NCI-H2227 treated with DMSO at 0.1 percent for 48 hours (cell line): ENCODE data around the gene MFAP2.
"Not testable (repeated sequence)": the region's sequence is repeated elsewhere in the genome, so short reads cannot be mapped to it uniquely, and the experiment has no call there.

Experiments used
- DNase-seq: peaks from one replicate; lab custom pipeline; 2025; lab: John Stamatoyannopoulos, UW

MFAP2 gene

GRCh38 chr1:16961297-16962133 lies 18.9 kb downstream of the MFAP2 start:
- no peak for DNase-seq

DNA sequence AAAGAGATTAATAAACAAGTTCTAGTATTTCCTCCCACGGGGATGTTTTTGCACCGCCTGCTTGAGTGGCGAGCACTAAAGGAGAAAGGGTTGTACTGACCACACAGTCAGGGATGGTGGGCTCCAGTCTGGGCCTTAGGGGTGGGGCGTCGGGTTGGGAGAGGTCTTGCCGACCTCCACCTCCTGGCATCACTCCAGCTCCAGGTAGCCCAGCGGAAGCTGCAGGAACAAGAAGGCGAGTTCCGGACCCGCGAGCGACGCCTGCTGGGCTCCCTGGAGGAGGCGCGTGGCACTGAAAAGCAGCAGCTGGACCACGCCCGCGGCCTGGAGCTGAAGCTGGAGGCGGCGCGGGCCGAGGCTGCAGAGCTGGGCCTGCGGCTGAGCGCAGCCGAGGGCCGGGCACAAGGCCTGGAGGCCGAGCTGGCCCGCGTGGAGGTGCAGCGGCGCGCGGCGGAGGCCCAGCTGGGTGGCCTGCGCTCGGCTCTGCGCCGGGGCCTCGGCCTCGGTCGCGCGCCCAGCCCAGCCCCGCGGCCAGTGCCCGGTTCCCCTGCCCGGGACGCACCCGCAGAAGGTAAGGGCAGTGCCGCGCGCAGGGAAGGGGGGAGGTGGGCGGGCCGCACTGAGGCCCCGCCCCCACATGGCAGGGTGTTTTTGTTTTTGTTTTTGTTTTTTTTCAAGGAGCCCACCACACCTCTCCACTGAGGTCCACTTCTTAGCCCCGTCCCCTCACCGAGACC lies 19.7 kb downstream of the MFAP2 start:
- peak; percentile 57 for DNase-seq

GRCh38 chr1:16958475-16958874 lies 21.9 kb downstream of the MFAP2 start:
- DNase-seq: no peak

DNA sequence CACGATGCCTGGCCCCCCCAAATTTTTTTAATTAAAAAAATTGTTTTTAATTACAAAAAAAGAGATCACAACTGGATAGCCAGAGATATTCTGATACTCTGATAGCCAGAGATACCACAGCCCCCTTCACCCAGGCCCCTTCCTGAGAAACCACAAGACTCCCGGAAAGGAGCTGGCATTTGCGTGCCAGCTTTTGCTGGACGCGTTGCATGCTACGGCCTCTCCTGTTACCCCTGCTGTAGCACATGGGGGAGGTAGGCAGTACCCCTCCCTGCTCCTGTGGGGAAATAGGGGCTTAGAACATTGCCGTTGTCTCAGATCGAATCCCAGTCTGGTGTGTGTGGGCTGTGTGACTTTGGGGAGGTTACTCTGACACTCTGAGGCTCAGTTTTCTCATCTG lies 22.7 kb downstream of the MFAP2 start:
- no peak for DNase-seq

GRCh38 chr1:16956775-16957174 lies 23.6 kb downstream of the MFAP2 start:
- no peak for DNase-seq

GRCh38 chr1:16955186-16955585 lies 25.2 kb downstream of the MFAP2 start:
- DNase-seq: no peak

- no peak for DNase-seq
Observed at GRCh38 chr1:16954579-16954978, 25.8 kb downstream of the MFAP2 start.

- DNase-seq: not testable (repeated sequence)
Observed at GRCh38 chr1:16952376-16952775, 28.0 kb downstream of the MFAP2 start.

GRCh38 chr1:16949026-16949425 lies 31.4 kb downstream of the MFAP2 start:
- DNase-seq: not testable (repeated sequence)

DNA sequence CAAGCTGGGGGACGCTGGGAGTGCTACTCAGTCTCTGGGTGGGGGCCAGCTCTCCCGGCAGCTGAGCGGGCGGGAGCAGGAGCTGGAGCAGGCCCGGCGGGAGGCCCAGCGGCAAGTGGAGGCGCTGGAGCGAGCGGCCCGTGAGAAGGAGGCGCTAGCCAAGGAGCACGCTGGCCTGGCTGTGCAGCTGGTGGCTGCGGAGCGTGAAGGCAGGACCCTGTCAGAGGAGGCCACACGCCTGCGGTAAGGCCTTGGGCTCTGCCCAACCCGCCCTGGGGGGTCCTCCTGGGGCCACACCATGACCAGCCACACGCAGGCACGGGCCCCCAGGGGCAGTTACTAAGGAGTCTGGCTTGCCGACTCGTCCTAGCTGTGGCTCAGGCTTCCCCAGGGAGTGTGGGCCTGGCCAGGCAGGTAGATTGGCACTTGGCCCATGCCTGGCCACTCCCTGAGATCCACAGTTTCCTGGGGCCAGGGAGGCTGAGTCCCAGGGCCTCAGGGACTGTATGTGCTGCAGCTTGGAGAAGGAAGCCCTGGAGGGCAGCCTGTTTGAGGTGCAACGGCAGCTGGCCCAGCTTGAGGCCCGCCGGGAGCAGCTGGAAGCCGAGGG lies 32.0 kb downstream of the MFAP2 start:
- not testable (repeated sequence) for DNase-seq

DNA sequence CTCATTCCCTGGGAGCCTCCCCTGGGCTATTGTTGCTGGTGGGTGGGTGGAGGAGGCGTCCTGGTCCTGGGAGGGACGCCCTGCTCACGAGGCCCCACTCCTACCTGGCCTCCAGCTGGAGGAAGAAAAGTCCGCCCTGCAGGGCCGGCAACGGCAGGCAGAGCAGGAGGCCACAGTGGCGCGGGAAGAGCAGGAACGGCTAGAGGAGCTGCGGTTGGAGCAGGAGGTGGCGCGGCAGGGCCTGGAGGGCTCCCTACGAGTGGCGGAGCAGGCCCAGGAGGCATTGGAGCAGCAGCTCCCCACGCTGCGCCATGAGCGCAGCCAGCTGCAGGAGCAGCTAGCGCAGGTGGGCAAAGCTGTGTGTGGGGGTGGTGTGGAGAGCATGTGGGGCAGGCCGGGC lies 33.8 kb downstream of the MFAP2 start:
- DNase-seq: no peak

GRCh38 chr1:16946185-16946584 lies 34.2 kb downstream of the MFAP2 start:
- not testable (repeated sequence) for DNase-seq

DNA sequence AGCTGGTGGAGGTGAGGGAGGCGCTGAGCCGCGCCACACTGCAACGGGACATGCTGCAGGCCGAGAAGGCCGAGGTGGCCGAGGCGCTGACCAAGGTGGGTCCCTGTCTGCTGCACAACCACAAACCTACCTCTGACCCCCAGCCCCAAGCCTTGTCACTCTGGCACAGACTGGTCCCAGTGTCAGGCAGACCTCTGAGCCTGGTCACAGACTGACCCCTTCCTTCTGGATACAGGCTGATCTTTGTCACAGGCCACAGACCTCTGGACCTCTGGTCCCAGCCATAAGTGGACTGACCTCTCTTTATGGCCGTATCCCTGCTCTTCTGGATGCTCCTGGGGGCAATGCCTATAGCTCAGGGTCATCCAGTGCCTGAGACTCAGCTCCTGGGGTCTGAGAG lies 34.9 kb downstream of the MFAP2 start:
- DNase-seq: not testable (repeated sequence)

DNA sequence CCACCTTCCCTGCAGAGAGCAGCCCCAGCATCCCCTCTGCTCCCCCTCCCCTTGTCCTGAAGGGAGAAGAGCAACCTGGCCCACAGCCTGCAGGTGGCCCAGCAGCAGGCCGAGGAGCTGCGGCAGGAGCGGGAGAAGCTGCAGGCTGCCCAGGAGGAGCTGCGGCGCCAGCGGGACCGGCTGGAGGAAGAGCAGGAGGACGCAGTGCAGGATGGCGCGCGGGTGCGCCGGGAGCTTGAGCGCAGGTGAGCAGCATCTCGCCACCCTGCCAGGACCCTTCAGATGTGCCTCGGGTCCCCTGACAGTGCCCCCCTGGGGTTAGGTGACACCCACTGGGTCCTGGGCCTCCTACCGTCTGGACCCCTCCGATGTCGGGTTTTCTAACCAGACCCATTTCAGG lies 36.4 kb downstream of the MFAP2 start:
- no peak for DNase-seq

- DNase-seq: not testable (repeated sequence)
Observed at GRCh38 chr1:16939386-16940180, 40.8 kb downstream of the MFAP2 start.

DNA sequence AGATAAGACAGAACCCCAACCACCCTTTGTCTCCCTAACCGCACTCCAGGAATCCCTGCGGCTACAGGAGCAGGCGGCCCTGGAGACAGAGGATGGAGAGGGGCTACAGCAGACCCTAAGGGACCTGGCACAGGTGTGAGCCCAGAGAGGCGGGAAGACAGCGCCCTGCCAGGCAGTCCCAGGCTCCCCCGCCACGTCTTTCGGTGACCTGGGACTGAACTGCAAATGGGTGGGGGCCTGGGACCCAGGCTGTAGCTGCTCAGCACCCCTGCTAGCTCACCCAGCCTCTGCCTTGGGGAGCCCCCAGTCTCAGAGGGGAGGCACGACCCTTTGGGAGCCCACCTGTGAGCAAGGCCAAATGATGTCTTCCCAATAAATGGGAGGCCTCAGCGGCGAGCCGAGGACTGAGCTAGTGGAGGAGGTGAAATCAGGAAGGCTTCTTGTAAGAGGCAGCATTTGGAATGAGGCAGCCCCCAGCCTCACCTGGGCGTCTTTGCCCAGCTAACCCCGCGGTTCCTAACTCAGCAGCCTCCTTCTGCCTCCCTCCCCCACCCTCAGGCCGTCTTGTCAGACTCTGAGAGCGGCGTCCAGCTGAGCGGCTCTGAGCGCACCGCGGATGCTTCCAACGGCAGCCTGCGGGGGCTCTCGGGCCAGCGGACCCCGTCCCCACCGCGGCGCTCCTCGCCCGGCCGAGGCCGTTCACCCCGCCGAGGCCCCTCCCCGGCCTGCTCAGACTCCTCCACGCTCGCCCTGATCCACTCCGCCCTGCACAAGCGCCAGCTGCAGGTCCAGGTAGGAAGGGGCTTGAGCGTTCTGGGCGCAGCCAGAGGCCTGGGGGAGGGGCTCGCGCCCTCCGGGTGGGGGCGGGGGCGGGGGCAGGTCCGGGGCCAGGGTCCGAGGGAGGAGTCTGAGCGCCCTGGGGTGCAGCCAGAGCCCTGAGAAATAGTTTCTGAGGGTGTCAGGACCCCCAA lies 41.8 kb downstream of the MFAP2 start:
- no peak for DNase-seq

DNA sequence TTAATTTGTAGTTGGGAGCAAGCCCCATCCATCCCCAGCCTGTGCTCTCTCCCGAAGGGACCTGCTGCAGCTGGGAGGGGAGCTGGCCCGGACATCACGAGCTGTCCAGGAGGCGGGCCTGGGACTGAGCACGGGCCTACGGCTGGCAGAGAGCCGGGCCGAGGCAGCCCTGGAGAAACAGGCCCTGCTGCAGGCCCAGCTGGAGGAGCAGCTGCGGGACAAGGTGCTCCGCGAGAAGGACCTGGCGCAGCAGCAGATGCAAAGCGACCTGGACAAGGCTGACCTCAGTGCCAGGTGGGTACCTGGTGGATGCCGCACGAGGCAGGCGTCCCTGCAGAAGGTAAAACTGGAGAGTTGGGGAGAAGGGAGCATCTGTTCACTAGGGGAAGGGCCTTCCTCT lies 43.8 kb downstream of the MFAP2 start:
- not testable (repeated sequence) for DNase-seq

GRCh38 chr1:16933945-16934344 lies 46.5 kb downstream of the MFAP2 start:
- not testable (repeated sequence) for DNase-seq

DNA sequence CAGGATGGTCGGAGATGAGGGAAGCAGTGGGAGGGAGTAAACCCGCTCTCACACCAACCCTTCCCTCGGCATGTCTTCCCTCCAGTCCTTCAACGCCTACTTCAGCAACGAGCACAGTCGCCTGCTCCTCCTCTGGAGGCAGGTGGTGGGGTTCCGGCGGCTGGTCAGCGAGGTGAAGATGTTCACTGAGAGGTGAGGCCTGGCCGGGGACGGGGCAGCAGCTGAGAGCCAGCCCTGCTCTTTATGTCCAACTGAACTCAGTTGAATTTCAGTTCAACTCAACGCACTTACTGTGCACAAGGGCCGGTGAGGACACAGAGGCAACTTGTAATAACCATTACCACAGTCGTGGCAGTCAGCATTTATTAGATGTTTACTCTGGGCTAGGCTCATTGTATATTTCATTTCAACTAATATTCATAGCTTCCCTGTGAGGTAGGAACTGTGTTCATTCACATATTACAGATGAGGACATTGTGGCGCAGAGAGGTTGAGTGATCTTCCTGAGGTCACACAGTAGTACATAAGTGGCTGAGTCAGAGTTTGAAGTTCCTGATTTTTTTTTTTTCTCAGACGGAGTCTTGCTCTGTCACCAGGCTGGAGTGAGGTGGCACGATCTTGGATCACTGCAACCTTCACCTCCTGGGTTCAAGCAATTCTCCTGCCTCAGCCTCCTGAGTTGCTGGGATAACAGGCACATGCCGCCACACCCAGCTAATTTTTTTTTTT lies 49.0 kb downstream of the MFAP2 start:
- DNase-seq: not testable (repeated sequence)
